ENCODE data around the gene POMT2. TPM values are rescaled to one million over a fixed set of nuclear protein-coding genes. Genes with fewer than 3 reads are reported as not detected.

POMT2 gene
- total and polyA plus RNA-seq, 2 donors (not counting 3 experiments of a cell fraction or from before 2014, with no cell fraction given) = 19.5 to 48.2 TPM

- H3K36me3 ChIP-seq (ENCODE audit: control insufficient read depth in 2 of 2, extremely low read depth in 1 of 2, insufficient read depth in 2 of 2, low read length in 2 of 2) = no peaks in the 10 kb centered on the region
- no peak overlapping the region for H3K4me2 ChIP-seq (ENCODE audit: insufficient read depth, low read length)
- no TSS peak for BruUV-seq (replicated peaks)
- H3K4me3 ChIP-seq (replicated peaks in 1 of 3; ENCODE audit: insufficient read depth in 1 of 3, low read depth in 1 of 3, low read length in 3 of 3) = no peak overlapping the region
- H3K9me3 ChIP-seq (replicated peaks; ENCODE audit: control insufficient read depth, insufficient read depth, low read length) = no peaks in the 10 kb centered on the region
- H3K27ac ChIP-seq (ENCODE audit: insufficient read depth, low read depth, low read length) = no peak overlapping the region
- H4K20me1 ChIP-seq (replicated peaks; ENCODE audit: control insufficient read depth, extremely low read depth, insufficient read depth, low read length) = no peaks in the 10 kb centered on the region
- H3K9ac ChIP-seq (replicated peaks; ENCODE audit: extremely low read depth, insufficient read depth, low read length) = no peak overlapping the region
- POLR2A ChIA-PET = no interaction called here
- H3K79me2 ChIP-seq (ENCODE audit: control insufficient read depth, insufficient read depth, low read length) = no peaks in the 10 kb centered on the region
- TF ChIP-seq EZH2 (IDR thresholded peaks at IDR 0.05; ENCODE audit: borderline replicate concordance, low read depth, low read length, severe bottlenecking) = no peak
- TF ChIP-seq POLR2A (IDR thresholded peaks at IDR 0.05; ENCODE audit: low read depth, low read length) = no peak
- TF ChIP-seq GATA2 (IDR thresholded peaks at IDR 0.05; ENCODE audit: insufficient read depth, insufficient read length, low read depth, low read length) = no peak
- no peak for TF ChIP-seq MAX (IDR thresholded peaks at IDR 0.05; ENCODE audit: insufficient read depth, insufficient read length)
- no peak for TF ChIP-seq MYC (IDR thresholded peaks at IDR 0.05; ENCODE audit: low read depth, low read length)
- TF ChIP-seq POLR2AphosphoS5 (IDR thresholded peaks at IDR 0.05; ENCODE audit: insufficient read depth, low read depth, low read length) = no peak
- TF ChIP-seq JUN (IDR thresholded peaks at IDR 0.05; ENCODE audit: borderline replicate concordance, insufficient read depth, insufficient read length, low read depth) = no peak
- TF ChIP-seq CTCF (IDR thresholded peaks at IDR 0.05; ENCODE audit: extremely low read depth in 1 of 2, insufficient read depth in 1 of 2, low read depth in 1 of 2, low read length in 2 of 2) = no peak
- TF ChIP-seq FOS (IDR thresholded peaks at IDR 0.05; ENCODE audit: borderline replicate concordance, insufficient read depth, low read length) = no peak
- H3K27me3 ChIP-seq (ENCODE audit: control insufficient read depth in 2 of 2, insufficient read depth in 2 of 2, low read length in 2 of 2) = no peaks in the 10 kb centered on the region
- H3K4me1 ChIP-seq (ENCODE audit: control insufficient read depth, extremely low read depth, insufficient read depth, low read length) = peaks cover 29% of the 10 kb centered on the region
- CTCF ChIA-PET = interaction anchor here (2.2 to 12.7 kb wide), 2 partner anchors 15 to 148 kb away, joined by 10 to 515 read pairs; no protein-coding TSS in a partner anchor
- intact Hi-C loops (cut with micrococcal nuclease) = loop anchor here (2.0 kb wide), 1 partner anchor 251 kb away; no protein-coding TSS in a partner anchor
- DNase-seq (ENCODE audit: low read depth, low spot score) (peak; percentile 60), FAIRE-seq (no peak)
- H3K9me1 ChIP-seq (replicated peaks; ENCODE audit: control insufficient read depth, extremely low read depth, insufficient read depth, low read length) = no peaks in the 10 kb centered on the region
- dilution Hi-C loops (cut with MboI; ENCODE audit: extremely low pct_ligation_motif_present, low sequenced_read_pairs) = no loop called here
- no peak overlapping the region for H2AFZ ChIP-seq (ENCODE audit: low read depth, low read length)
Measured at GRCh38 chr14:77299771-77300170, 20.9 kb downstream of the POMT2 start.
